ENCODE results near the gene OR10Z1. TPM values are rescaled to one million over a fixed set of nuclear protein-coding genes. Genes with fewer than 3 reads are reported as not detected.

Gene OR10Z1
- total RNA-seq, 4 donors from 2014 or later = not detected

DNA sequence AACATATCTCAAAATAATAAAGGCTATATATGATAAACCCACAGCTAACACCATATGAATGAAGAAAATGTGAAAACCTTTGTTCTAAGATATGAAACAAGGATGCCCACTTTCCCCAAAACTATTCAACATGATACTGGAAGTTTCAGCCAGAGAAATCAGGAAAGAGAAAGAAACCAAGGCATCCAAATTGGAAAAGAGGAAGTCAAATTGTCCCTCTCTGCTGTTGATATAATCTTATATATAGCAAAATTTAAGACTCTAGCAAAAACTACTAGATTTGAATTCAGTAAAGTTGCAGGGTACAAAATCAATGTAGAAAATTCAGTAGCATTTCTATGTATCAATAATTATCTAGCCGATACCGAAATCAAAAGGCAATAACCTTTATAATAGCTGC lies 4.3 kb upstream of the OR10Z1 start:
- peaks cover 0 to 21% (median 10%) of the 10 kb centered on the region in 4 donors for H3K9me3 ChIP-seq
- H3K4me1 ChIP-seq = no peaks in the 10 kb centered on the region
- H3K4me3 ChIP-seq = no peak overlapping the region
- TF ChIP-seq POLR2AphosphoS5 (IDR thresholded peaks at IDR 0.05) = no peak
- no peak for DNase-seq (ENCODE audit: extremely low spot score)
- no peaks in the 10 kb centered on the region for H3K36me3 ChIP-seq
- intact Hi-C loops (cut with DNase I) = no loop called here
- H3K27ac ChIP-seq (replicated peaks in 1 of 4) = no peak overlapping the region
- WGBS = 93% methylated on average over 2 of the region's 2 CpGs
- H3K27me3 ChIP-seq = no peaks in the 10 kb centered on the region

DNA sequence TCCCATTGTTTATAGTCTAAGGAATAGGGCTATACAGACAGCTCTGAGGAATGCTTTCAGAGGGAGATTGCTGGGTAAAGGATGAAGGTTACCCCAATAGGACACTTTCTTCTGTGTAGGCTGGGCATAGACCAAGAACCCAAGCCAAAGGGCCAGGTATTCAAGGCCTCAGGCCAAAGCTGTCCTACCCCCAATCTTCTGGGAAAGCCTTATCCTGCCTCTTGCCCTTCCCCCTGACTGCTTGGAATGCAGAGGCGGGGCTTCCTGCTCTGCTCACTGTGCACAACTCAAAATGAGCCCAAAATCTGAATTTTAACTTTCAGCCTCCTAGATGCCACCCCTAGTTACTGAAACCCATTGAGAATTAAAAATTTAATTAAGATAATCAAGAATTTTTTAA lies 2.2 kb downstream of the OR10Z1 start:
- H3K36me3 ChIP-seq = no peaks in the 10 kb centered on the region
- H3K4me1 ChIP-seq = no peaks in the 10 kb centered on the region
- WGBS = 100% methylated on average over 1 of the region's 1 CpG
- TF ChIP-seq, protein P1, sequence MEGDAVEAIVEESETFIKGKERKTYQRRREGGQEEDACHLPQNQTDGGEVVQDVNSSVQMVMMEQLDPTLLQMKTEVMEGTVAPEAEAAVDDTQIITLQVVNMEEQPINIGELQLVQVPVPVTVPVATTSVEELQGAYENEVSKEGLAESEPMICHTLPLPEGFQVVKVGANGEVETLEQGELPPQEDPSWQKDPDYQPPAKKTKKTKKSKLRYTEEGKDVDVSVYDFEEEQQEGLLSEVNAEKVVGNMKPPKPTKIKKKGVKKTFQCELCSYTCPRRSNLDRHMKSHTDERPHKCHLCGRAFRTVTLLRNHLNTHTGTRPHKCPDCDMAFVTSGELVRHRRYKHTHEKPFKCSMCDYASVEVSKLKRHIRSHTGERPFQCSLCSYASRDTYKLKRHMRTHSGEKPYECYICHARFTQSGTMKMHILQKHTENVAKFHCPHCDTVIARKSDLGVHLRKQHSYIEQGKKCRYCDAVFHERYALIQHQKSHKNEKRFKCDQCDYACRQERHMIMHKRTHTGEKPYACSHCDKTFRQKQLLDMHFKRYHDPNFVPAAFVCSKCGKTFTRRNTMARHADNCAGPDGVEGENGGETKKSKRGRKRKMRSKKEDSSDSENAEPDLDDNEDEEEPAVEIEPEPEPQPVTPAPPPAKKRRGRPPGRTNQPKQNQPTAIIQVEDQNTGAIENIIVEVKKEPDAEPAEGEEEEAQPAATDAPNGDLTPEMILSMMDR (IDR thresholded peaks at IDR 0.05) = no peak
- TF ChIP-seq EP300 (IDR thresholded peaks at IDR 0.05) = no peak
- H3K27me3 ChIP-seq = no peaks in the 10 kb centered on the region
- intact Hi-C loops (cut with DNase I) = no loop called here
- H3K27ac ChIP-seq (replicated peaks in 1 of 4) = no peak overlapping the region
- H3K9me3 ChIP-seq = no peaks in the 10 kb centered on the region
- H3K4me3 ChIP-seq = no peak overlapping the region
- no peak for DNase-seq (ENCODE audit: extremely low spot score)

GRCh38 chr1:158611916-158612315 lies 6.8 kb downstream of the OR10Z1 start:
- intact Hi-C loops (cut with DNase I) = no loop called here
- TF ChIP-seq, protein P1 (IDR thresholded peaks at IDR 0.05) = no peak
- no peak for TF ChIP-seq EP300 (IDR thresholded peaks at IDR 0.05)
- H3K27ac ChIP-seq (replicated peaks in 1 of 4) = no peak overlapping the region
- H3K36me3 ChIP-seq = no peaks in the 10 kb centered on the region
- no peaks in the 10 kb centered on the region for H3K9me3 ChIP-seq
- 61% methylated on average over 3 of the region's 3 CpGs for WGBS
- no peaks in the 10 kb centered on the region for H3K27me3 ChIP-seq
- H3K4me1 ChIP-seq = no peaks in the 10 kb centered on the region
- no peak overlapping the region for H3K4me3 ChIP-seq
- no peak for DNase-seq (ENCODE audit: extremely low spot score)

GRCh38 chr1:158613764-158614163 lies 8.7 kb downstream of the OR10Z1 start:
- DNase-seq (ENCODE audit: extremely low spot score) = no peak
- TF ChIP-seq POLR2AphosphoS5 (IDR thresholded peaks at IDR 0.05) = no peak
- TF ChIP-seq EP300 (IDR thresholded peaks at IDR 0.05) = no peak
- no peak for TF ChIP-seq POLR2A (IDR thresholded peaks at IDR 0.05; ENCODE audit: low read depth)
- TF ChIP-seq, protein P1 (IDR thresholded peaks at IDR 0.05) = no peak
- intact Hi-C loops (cut with DNase I) = no loop called here
- Histone ChIP-seq H3K27me3 (no peaks in the 10 kb centered on the region), H3K36me3 (no peaks in the 10 kb centered on the region), H3K27ac (replicated peaks in 1 of 4) (no peak overlapping the region), H3K4me3 (no peak overlapping the region), H3K9me3 (no peaks in the 10 kb centered on the region), H3K4me1 (no peaks in the 10 kb centered on the region)
- 91% methylated on average over 3 of the region's 3 CpGs for WGBS

GRCh38 chr1:158638146-158638545 lies 33.1 kb downstream of the OR10Z1 start:
- intact Hi-C loops (cut with DNase I) = no loop called here
- H3K27me3 ChIP-seq = no peaks in the 10 kb centered on the region
- no peaks in the 10 kb centered on the region for H3K4me1 ChIP-seq
- H3K36me3 ChIP-seq = no peaks in the 10 kb centered on the region
- DNase-seq (ENCODE audit: extremely low spot score) = no peak
- H3K4me3 ChIP-seq = no peak overlapping the region
- no peak for TF ChIP-seq POLR2A (IDR thresholded peaks at IDR 0.05; ENCODE audit: low read depth)
- no peak for TF ChIP-seq EP300 (IDR thresholded peaks at IDR 0.05)
- TF ChIP-seq POLR2AphosphoS5 (IDR thresholded peaks at IDR 0.05) = no peak
- TF ChIP-seq, protein P1 (IDR thresholded peaks at IDR 0.05) = no peak
- no peak overlapping the region for H3K27ac ChIP-seq (replicated peaks in 1 of 4)
- 50% methylated on average over 4 of the region's 4 CpGs for WGBS
- H3K9me3 ChIP-seq = no peaks in the 10 kb centered on the region

Measured in esophagus muscularis mucosa (tissue), 4 donors.